GM12878 (cell line): ENCODE measurements around the gene G2E3.

Experiments
- JUND ChIP-seq: IDR thresholded peaks from 2 replicates; pipeline ENCODE4 v1.6.1; 2012; ENCODE audit warnings: low read depth, mild to moderate bottlenecking, low read length, improper control_type of control experiment, moderate library complexity
- REST ChIP-seq: IDR thresholded peaks from 2 replicates; pipeline ENCODE4 v1.6.1; 2012; ENCODE audit warnings: mild to moderate bottlenecking, low read depth, low read length
- ZNF274 ChIP-seq: IDR thresholded peaks from one replicate; pipeline ENCODE4 v1.8.0; 2011; ENCODE audit not compliant: insufficient read length, insufficient read depth
- TF ChIP-seq, protein P1 (sequence below): fragments of 450-650 bp; IDR thresholded peaks from 2 replicates; pipeline ENCODE4 v1.6.1; 2017; ENCODE audit warnings: mild to moderate bottlenecking

- TF ChIP-seq JUND: no peak
- no peak for TF ChIP-seq ZNF274
- TF ChIP-seq, protein P1, sequence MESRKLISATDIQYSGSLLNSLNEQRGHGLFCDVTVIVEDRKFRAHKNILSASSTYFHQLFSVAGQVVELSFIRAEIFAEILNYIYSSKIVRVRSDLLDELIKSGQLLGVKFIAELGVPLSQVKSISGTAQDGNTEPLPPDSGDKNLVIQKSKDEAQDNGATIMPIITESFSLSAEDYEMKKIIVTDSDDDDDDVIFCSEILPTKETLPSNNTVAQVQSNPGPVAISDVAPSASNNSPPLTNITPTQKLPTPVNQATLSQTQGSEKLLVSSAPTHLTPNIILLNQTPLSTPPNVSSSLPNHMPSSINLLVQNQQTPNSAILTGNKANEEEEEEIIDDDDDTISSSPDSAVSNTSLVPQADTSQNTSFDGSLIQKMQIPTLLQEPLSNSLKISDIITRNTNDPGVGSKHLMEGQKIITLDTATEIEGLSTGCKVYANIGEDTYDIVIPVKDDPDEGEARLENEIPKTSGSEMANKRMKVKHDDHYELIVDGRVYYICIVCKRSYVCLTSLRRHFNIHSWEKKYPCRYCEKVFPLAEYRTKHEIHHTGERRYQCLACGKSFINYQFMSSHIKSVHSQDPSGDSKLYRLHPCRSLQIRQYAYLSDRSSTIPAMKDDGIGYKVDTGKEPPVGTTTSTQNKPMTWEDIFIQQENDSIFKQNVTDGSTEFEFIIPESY: no peak
- no peak for TF ChIP-seq REST
Measured at GRCh38 chr14:30572771-30573170, 13.8 kb downstream of the G2E3 start.
